HEK293 (cell line): ENCODE measurements around the gene TAF6L.

Source experiments
- CTCF ChIA-PET: fragments of 350-600 bp; formaldehyde crosslinking; extraction: SDS; loops from one replicate; lab custom pipeline; 2021; ENCODE audit warnings: antibody characterized with exemption; lab: Yijun Ruan, JAX
- POLR2A ChIA-PET: fragments of 300-600 bp; formaldehyde crosslinking; extraction: SDS; loops from one replicate; lab custom pipeline; 2020; ENCODE audit warnings: antibody characterized with exemption, inconsistent platforms; lab: Yijun Ruan, JAX
- H3K27ac ChIP-seq: fragments of 200-500 bp; sonication (Bioruptor generic); 2 replicates; pipeline ENCODE4 v1.5.1; 2014; ENCODE audit warnings: low read depth, low read length, control low read depth, inconsistent platforms; ENCODE audit errors: extremely low read depth
- H3K36me3 ChIP-seq, 2 experiments: fragments of 200-500 bp in 1 of 2; sonication (Bioruptor generic) in 1 of 2; 1 replicate in 1 of 2; 2 replicates in 1 of 2; pipeline ENCODE4 v1.5.1; 2014 to 2017; ENCODE audit warnings: inconsistent platforms in 2 of 2, low read length in 2 of 2; ENCODE audit not compliant: control insufficient read depth in 2 of 2, insufficient read depth in 1 of 2
- H3K4me1 ChIP-seq: fragments of 200-500 bp; sonication (Bioruptor generic); 2 replicates; pipeline ENCODE4 v1.5.1; 2014; ENCODE audit warnings: mild to moderate bottlenecking, low read length, inconsistent platforms; ENCODE audit not compliant: control insufficient read depth, insufficient read depth
- H3K4me3 ChIP-seq: 2 replicates; pipeline ENCODE4 v1.5.1; 2011; ENCODE audit warnings: low read depth, mild to moderate bottlenecking, control low read depth, low read length, moderate library complexity
- H3K9me3 ChIP-seq: fragments of 200-500 bp; sonication (Bioruptor generic); 2 replicates; pipeline ENCODE4 v1.5.1; 2014; ENCODE audit warnings: low read depth, low read length, inconsistent platforms; ENCODE audit not compliant: control insufficient read depth, insufficient read depth
- BCL11B ChIP-seq: fragments of 450-650 bp; formaldehyde crosslinking; IDR thresholded peaks from 2 replicates; pipeline ENCODE4 v1.5.1; 2016; ENCODE audit warnings: low read depth, missing biosample characterization, missing genetic modification characterization
- HOXA7 ChIP-seq: sonication (generic); formaldehyde crosslinking; IDR thresholded peaks from 2 replicates; pipeline ENCODE4 v1.8.1; 2022; ENCODE audit warnings: missing genetic modification reagents, borderline replicate concordance
- KLF10 ChIP-seq: fragments of 450-650 bp; IDR thresholded peaks from 2 replicates; pipeline ENCODE4 v1.5.1; 2018; ENCODE audit warnings: missing biosample characterization, mild to moderate bottlenecking, missing genetic modification characterization
- SALL2 ChIP-seq: fragments of 450-650 bp; formaldehyde crosslinking; IDR thresholded peaks from 2 replicates; pipeline ENCODE4 v1.5.0; 2017; ENCODE audit warnings: missing biosample characterization, mild to moderate bottlenecking, missing genetic modification characterization, borderline replicate concordance
- SCRT1 ChIP-seq: fragments of 450-650 bp; formaldehyde crosslinking; IDR thresholded peaks from 2 replicates; pipeline ENCODE4 v1.5.1; 2016; ENCODE audit warnings: missing biosample characterization, missing genetic modification characterization, borderline replicate concordance
- TRIM28 ChIP-seq: IDR thresholded peaks from 2 replicates; pipeline ENCODE4 v1.6.1; 2011; ENCODE audit warnings: low read length, control low read depth, borderline replicate concordance
- YY2 ChIP-seq: fragments of 450-650 bp; formaldehyde crosslinking; IDR thresholded peaks from 2 replicates; pipeline ENCODE4 v1.5.1; 2016; ENCODE audit warnings: missing biosample characterization, missing genetic modification characterization
- ZEB2 ChIP-seq: fragments of 450-650 bp; formaldehyde crosslinking; IDR thresholded peaks from 2 replicates; pipeline ENCODE4 v1.5.1; 2016; ENCODE audit warnings: missing biosample characterization, missing genetic modification characterization
- ZFP37 ChIP-seq: fragments of 450-650 bp; formaldehyde crosslinking; IDR thresholded peaks from 2 replicates; pipeline ENCODE4 v1.5.1; 2016; ENCODE audit warnings: missing biosample characterization, missing genetic modification characterization
- ZNF133 ChIP-seq: fragments of 450-650 bp; formaldehyde crosslinking; IDR thresholded peaks from 2 replicates; pipeline ENCODE4 v1.5.1; 2016; ENCODE audit warnings: missing biosample characterization, missing genetic modification characterization
- ZNF239 ChIP-seq: fragments of 450-650 bp; formaldehyde crosslinking; IDR thresholded peaks from 2 replicates; pipeline ENCODE4 v1.5.1; 2016; ENCODE audit warnings: missing biosample characterization, missing genetic modification characterization
- ZNF311 ChIP-seq: fragments of 450-650 bp; formaldehyde crosslinking; IDR thresholded peaks from 2 replicates; pipeline ENCODE4 v1.5.1; 2017; ENCODE audit warnings: missing biosample characterization, missing genetic modification characterization, borderline replicate concordance
- ZNF416 ChIP-seq: fragments of 450-650 bp; formaldehyde crosslinking; IDR thresholded peaks from 2 replicates; pipeline ENCODE4 v1.5.1; 2016; ENCODE audit warnings: missing biosample characterization, missing genetic modification characterization
- ZNF571 ChIP-seq: fragments of 450-650 bp; formaldehyde crosslinking; IDR thresholded peaks from 2 replicates; pipeline ENCODE4 v1.5.0; 2017; ENCODE audit warnings: missing biosample characterization, missing genetic modification characterization
- ZNF585B ChIP-seq: fragments of 450-650 bp; formaldehyde crosslinking; IDR thresholded peaks from 2 replicates; pipeline ENCODE4 v1.5.1; 2016; ENCODE audit warnings: missing biosample characterization, missing genetic modification characterization
- ZNF600 ChIP-seq: fragments of 450-650 bp; formaldehyde crosslinking; IDR thresholded peaks from 2 replicates; pipeline ENCODE4 v1.5.1; 2016; ENCODE audit warnings: missing biosample characterization, missing genetic modification characterization
- ZNF623 ChIP-seq: fragments of 450-650 bp; formaldehyde crosslinking; IDR thresholded peaks from 2 replicates; pipeline ENCODE4 v1.5.1; 2016; ENCODE audit warnings: missing biosample characterization, missing genetic modification characterization
- ZNF660 ChIP-seq: fragments of 450-650 bp; IDR thresholded peaks from 2 replicates; pipeline ENCODE4 v1.5.1; 2018; ENCODE audit warnings: missing biosample characterization, mild to moderate bottlenecking, missing genetic modification characterization
- ZNF701 ChIP-seq: fragments of 450-650 bp; formaldehyde crosslinking; IDR thresholded peaks from 2 replicates; pipeline ENCODE4 v1.5.1; 2016; ENCODE audit warnings: missing biosample characterization, missing genetic modification characterization
- ZNF707 ChIP-seq: fragments of 450-650 bp; formaldehyde crosslinking; IDR thresholded peaks from 2 replicates; pipeline ENCODE4 v1.5.1; 2016; ENCODE audit warnings: missing biosample characterization, missing genetic modification characterization
- ZNF777 ChIP-seq: fragments of 450-650 bp; formaldehyde crosslinking; IDR thresholded peaks from 2 replicates; pipeline ENCODE4 v1.5.1; 2017; ENCODE audit warnings: missing biosample characterization, missing genetic modification characterization, borderline replicate concordance
- ZNF792 ChIP-seq: fragments of 450-650 bp; formaldehyde crosslinking; IDR thresholded peaks from 2 replicates; pipeline ENCODE4 v1.5.1; 2016; ENCODE audit warnings: missing biosample characterization, missing genetic modification characterization
- ZNF837 ChIP-seq: fragments of 450-650 bp; formaldehyde crosslinking; IDR thresholded peaks from 2 replicates; pipeline ENCODE4 v1.5.1; 2016; ENCODE audit warnings: missing biosample characterization, missing genetic modification characterization
- ZSCAN23 ChIP-seq: fragments of 450-650 bp; formaldehyde crosslinking; IDR thresholded peaks from 2 replicates; pipeline ENCODE4 v1.5.1; 2016; ENCODE audit warnings: missing biosample characterization, missing genetic modification characterization
- TF ChIP-seq, protein P1 (sequence below): fragments of 450-650 bp; formaldehyde crosslinking; IDR thresholded peaks from 2 replicates; pipeline ENCODE4 v1.5.1; 2016; ENCODE audit warnings: missing biosample characterization, missing genetic modification characterization
- TF ChIP-seq, protein P2 (sequence below): fragments of 450-650 bp; formaldehyde crosslinking; IDR thresholded peaks from 2 replicates; pipeline ENCODE4 v1.5.1; 2016; ENCODE audit warnings: missing biosample characterization, missing genetic modification characterization
- TF ChIP-seq, protein P3 (sequence below): fragments of 450-650 bp; formaldehyde crosslinking; IDR thresholded peaks from 2 replicates; pipeline ENCODE4 v1.5.1; 2016; ENCODE audit warnings: missing biosample characterization, missing genetic modification characterization
- TF ChIP-seq, protein P4 (sequence below): fragments of 450-650 bp; IDR thresholded peaks from 2 replicates; pipeline ENCODE4 v1.5.1; 2018; ENCODE audit warnings: missing biosample characterization, missing genetic modification characterization

Gene TAF6L

DNA sequence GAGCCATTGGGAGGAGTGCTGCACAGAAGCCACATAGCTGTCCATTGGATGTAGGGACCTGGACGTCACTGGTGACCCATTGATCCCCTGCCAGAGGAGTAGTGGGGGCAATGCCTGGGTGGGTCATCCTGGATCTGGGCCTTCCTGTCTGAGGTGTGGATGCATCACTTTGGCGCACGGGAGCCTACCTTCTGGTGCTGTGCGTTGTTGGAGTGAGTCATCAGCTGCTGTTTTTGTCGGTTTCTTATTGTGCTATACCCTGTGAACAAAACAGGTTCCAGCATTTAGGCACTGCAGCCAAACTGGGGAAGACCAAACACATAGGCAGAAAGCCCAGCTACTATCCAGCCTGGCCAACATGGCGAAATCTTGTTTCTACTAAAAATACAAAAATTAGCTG, 3.2 kb downstream of the TAF6L start:
- no peaks in the 10 kb centered on the region for H3K4me1 ChIP-seq

DNA sequence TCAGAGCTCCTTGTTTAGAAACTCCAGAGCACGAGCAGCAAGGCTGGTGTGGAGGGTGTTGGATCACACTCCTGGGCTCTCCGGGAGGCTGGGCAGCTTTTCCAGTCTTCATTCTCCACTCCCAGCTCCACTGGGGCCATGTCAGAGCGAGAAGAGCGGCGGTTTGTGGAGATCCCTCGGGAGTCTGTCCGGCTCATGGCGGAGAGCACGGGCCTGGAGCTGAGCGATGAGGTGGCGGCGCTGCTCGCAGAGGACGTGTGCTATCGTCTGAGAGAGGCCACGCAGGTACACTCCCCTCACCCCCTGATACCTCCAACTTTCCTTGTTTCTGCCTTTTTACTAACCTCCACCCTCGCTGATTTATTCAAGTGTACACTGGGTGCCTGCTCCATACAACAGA, 4.5 kb downstream of the TAF6L start:
- Histone ChIP-seq H3K36me3 (peaks cover 0 to 49% of the 10 kb centered on the region in 2 experiments; a peak in 2 of 3 replicates), H3K27ac (no peak overlapping the region), H3K4me1 (no peaks in the 10 kb centered on the region), H3K9me3 (no peaks in the 10 kb centered on the region), H3K4me3 (no peak overlapping the region)
- ChIA-PET CTCF (interaction anchor here (0.6 to 5.0 kb wide), 2 partner anchors 11 to 216 kb away, joined by 3 to 45 read pairs; partner anchors contain the start of gene TMEM179B), POLR2A (interaction anchor here (0.7 to 1.8 kb wide), 5 partner anchors 11 to 111 kb away, joined by 3 to 10 read pairs (median 7); partner anchors contain the start of genes C11orf98, CSKMT, POLR2G and TMEM179B)
- TF ChIP-seq ZFP37 (tag by site-specific recombination) (no peak), ZNF707 (tag by site-specific recombination) (no peak), ZNF239 (no peak), HOXA7 (no peak), SCRT1 (tag by site-specific recombination) (no peak), ZSCAN23 (tag by site-specific recombination) (no peak), ZNF416 (tag by site-specific recombination) (no peak), ZNF571 (tag by site-specific recombination) (no peak), ZNF701 (no peak), ZNF792 (no peak), KLF10 (tag by site-specific recombination) (no peak), YY2 (tag by site-specific recombination) (no peak)
- TF ChIP-seq, protein P1, sequence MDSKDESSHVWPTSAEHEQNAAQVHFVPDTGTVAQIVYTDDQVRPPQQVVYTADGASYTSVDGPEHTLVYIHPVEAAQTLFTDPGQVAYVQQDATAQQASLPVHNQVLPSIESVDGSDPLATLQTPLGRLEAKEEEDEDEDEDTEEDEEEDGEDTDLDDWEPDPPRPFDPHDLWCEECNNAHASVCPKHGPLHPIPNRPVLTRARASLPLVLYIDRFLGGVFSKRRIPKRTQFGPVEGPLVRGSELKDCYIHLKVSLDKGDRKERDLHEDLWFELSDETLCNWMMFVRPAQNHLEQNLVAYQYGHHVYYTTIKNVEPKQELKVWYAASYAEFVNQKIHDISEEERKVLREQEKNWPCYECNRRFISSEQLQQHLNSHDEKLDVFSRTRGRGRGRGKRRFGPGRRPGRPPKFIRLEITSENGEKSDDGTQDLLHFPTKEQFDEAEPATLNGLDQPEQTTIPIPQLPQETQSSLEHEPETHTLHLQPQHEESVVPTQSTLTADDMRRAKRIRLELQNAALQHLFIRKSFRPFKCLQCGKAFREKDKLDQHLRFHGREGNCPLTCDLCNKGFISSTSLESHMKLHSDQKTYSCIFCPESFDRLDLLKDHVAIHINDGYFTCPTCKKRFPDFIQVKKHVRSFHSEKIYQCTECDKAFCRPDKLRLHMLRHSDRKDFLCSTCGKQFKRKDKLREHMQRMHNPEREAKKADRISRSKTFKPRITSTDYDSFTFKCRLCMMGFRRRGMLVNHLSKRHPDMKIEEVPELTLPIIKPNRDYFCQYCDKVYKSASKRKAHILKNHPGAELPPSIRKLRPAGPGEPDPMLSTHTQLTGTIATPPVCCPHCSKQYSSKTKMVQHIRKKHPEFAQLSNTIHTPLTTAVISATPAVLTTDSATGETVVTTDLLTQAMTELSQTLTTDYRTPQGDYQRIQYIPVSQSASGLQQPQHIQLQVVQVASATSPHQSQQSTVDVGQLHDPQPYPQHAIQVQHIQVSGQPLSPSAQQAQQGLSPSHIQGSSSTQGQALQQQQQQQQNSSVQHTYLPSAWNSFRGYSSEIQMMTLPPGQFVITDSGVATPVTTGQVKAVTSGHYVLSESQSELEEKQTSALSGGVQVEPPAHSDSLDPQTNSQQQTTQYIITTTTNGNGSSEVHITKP (tag by site-specific recombination), result no peak

More for the DNA sequence above, 3.2 kb downstream of the TAF6L start:
- Histone ChIP-seq H3K4me3 (no peak overlapping the region), H3K27ac (no peak overlapping the region), H3K36me3 (peaks cover 0 to 44% of the 10 kb centered on the region in 2 experiments; a peak in 2 of 3 replicates), H3K9me3 (no peaks in the 10 kb centered on the region)
- ChIA-PET POLR2A (interaction anchor here (0.6 to 1.7 kb wide), 5 partner anchors 12 to 116 kb away, joined by 3 to 7 read pairs (median 3); partner anchors contain the start of genes C11orf98, CSKMT and POLR2G), CTCF (interaction anchor here (0.5 to 5.0 kb wide), 2 partner anchors 12 to 102 kb away, joined by 3 to 45 read pairs; partner anchors contain the start of gene TMEM179B)
- no peak for TF ChIP-seq ZEB2 (tag by site-specific recombination)
- no peak for TF ChIP-seq ZNF133 (tag by site-specific recombination)
- no peak for TF ChIP-seq BCL11B (tag by site-specific recombination)
- TF ChIP-seq ZNF600 (tag by site-specific recombination), result no peak
- no peak for TF ChIP-seq ZNF660
- no peak for TF ChIP-seq ZNF585B (tag by site-specific recombination)
- TF ChIP-seq TRIM28, result no peak
- TF ChIP-seq, protein P2, sequence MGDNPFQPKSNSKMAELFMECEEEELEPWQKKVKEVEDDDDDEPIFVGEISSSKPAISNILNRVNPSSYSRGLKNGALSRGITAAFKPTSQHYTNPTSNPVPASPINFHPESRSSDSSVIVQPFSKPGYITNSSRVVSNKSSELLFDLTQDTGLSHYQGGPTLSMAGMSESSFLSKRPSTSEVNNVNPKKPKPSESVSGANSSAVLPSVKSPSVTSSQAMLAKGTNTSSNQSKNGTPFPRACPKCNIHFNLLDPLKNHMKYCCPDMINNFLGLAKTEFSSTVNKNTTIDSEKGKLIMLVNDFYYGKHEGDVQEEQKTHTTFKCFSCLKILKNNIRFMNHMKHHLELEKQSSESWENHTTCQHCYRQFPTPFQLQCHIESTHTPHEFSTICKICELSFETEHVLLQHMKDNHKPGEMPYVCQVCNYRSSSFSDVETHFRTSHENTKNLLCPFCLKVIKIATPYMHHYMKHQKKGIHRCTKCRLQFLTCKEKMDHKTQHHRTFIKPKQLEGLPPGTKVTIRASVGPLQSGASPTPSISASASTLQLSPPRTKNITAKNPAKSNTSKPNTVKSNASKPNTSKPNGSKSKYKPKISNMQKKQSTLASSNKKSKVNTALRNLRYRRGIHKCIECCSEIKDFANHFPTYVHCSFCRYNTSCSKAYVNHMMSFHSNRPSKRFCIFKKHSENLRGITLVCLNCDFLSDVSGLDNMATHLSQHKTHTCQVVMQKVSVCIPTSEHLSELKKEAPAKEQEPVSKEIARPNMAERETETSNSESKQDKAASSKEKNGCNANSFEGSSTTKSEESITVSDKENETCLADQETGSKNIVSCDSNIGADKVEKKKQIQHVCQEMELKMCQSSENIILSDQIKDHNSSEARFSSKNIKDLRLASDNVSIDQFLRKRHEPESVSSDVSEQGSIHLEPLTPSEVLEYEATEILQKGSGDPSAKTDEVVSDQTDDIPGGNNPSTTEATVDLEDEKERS (tag by site-specific recombination), result no peak
- TF ChIP-seq ZNF777 (tag by site-specific recombination), result no peak
- TF ChIP-seq ZNF623, result no peak
- TF ChIP-seq, protein P3, sequence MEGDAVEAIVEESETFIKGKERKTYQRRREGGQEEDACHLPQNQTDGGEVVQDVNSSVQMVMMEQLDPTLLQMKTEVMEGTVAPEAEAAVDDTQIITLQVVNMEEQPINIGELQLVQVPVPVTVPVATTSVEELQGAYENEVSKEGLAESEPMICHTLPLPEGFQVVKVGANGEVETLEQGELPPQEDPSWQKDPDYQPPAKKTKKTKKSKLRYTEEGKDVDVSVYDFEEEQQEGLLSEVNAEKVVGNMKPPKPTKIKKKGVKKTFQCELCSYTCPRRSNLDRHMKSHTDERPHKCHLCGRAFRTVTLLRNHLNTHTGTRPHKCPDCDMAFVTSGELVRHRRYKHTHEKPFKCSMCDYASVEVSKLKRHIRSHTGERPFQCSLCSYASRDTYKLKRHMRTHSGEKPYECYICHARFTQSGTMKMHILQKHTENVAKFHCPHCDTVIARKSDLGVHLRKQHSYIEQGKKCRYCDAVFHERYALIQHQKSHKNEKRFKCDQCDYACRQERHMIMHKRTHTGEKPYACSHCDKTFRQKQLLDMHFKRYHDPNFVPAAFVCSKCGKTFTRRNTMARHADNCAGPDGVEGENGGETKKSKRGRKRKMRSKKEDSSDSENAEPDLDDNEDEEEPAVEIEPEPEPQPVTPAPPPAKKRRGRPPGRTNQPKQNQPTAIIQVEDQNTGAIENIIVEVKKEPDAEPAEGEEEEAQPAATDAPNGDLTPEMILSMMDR, result no peak
- TF ChIP-seq SALL2 (tag by site-specific recombination), result no peak
- TF ChIP-seq, protein P4, sequence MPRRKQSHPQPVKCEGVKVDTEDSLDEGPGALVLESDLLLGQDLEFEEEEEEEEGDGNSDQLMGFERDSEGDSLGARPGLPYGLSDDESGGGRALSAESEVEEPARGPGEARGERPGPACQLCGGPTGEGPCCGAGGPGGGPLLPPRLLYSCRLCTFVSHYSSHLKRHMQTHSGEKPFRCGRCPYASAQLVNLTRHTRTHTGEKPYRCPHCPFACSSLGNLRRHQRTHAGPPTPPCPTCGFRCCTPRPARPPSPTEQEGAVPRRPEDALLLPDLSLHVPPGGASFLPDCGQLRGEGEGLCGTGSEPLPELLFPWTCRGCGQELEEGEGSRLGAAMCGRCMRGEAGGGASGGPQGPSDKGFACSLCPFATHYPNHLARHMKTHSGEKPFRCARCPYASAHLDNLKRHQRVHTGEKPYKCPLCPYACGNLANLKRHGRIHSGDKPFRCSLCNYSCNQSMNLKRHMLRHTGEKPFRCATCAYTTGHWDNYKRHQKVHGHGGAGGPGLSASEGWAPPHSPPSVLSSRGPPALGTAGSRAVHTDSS (tag by site-specific recombination), result no peak
- TF ChIP-seq ZNF311 (tag by site-specific recombination), result no peak
- TF ChIP-seq ZNF837 (tag by site-specific recombination), result no peak
